Esophagus squamous epithelium (tissue), 5 donors: Measurements from ENCODE around the gene TNIK. TPM values are rescaled to one million over a fixed set of nuclear protein-coding genes. Genes with fewer than 3 reads are reported as not detected.

Experiments
- DNase-seq: peaks from one replicate; lab custom pipeline; 2025; lab: John Stamatoyannopoulos, UW
- H3K27ac ChIP-seq, 4 donors: fragments of 200-600 bp; sonication (generic); one replicate each; pipeline ENCODE4 v1.5.1; 2016 to 2019; ENCODE audit warnings: mild to moderate bottlenecking in 1 of 4
- H3K27me3 ChIP-seq, 4 donors: fragments of 200-600 bp; sonication (generic); 1 replicate in 3 of 4; 2 replicates in 1 of 4; pipeline versions ENCODE4 v1.5.1 to v1.6.0; 2017 to 2021; ENCODE audit warnings: antibody characterized with exemption in 1 of 4
- H3K36me3 ChIP-seq, 3 donors: fragments of 200-600 bp; sonication (generic); one replicate each; pipeline ENCODE4 v1.5.1; 2016 to 2019
- H3K4me1 ChIP-seq, 3 donors: fragments of 200-600 bp; sonication (generic); one replicate each; pipeline ENCODE4 v1.5.1; 2017 to 2019
- H3K4me3 ChIP-seq, 4 donors: fragments of 200-600 bp; sonication (generic); 1 replicate in 3 of 4; 2 replicates in 1 of 4; pipeline ENCODE4 v1.5.1; 2016 to 2019; ENCODE audit warnings: mild to moderate bottlenecking in 2 of 4, moderate library complexity in 1 of 4
- H3K9me3 ChIP-seq, 3 donors: fragments of 200-600 bp; sonication (generic); one replicate each; pipeline ENCODE4 v1.5.1; 2016 to 2019
- CTCF ChIP-seq, 6 experiments: fragments of 450-650 bp in 4 of 6; fragments of 200-600 bp in 2 of 6; sonication (generic) in 2 of 6; IDR thresholded peaks; one replicate each; pipeline ENCODE4 v1.5.1; 2016 to 2019; ENCODE audit warnings: antibody characterized with exemption in 6 of 6, mild to moderate bottlenecking in 4 of 6, moderate library complexity in 4 of 6
- POLR2A ChIP-seq, 4 donors: fragments of 450-650 bp; IDR thresholded peaks; one replicate each; pipeline ENCODE4 v1.6.1; 2017; ENCODE audit warnings: antibody characterized with exemption in 4 of 4, mild to moderate bottlenecking in 4 of 4, moderate library complexity in 3 of 4
- WGBS, 2 donors: methylation state at CpG; one replicate each; pipeline ENCODE4 v1.1.5; 2018; 5-methylcytosine and 5-hydroxymethylcytosine counted together
- intact Hi-C: fragments of 100-400 bp; cut with DNase I; formaldehyde crosslinking; loops from one replicate; pipeline ENCODE4 v1.15.0; 2022
- total RNA-seq, 4 donors: library from RNA; depleted of rRNA; stranded (reverse); fragments of >200 nt; gene quantifications; one replicate each; pipeline ENCODE4 v1.1.0, GENCODE V29; 2016
- donor health status: DM: yes; HTN: yes; CAD: no.

The TNIK gene
- total RNA-seq, 4 donors from 2014 or later = 2.2 to 11.6 (median 4.7) TPM

- H3K9me3 ChIP-seq = no peaks in the 10 kb centered on the region
- no peak for TF ChIP-seq CTCF (IDR thresholded peaks at IDR 0.05)
- no peak for TF ChIP-seq POLR2A (IDR thresholded peaks at IDR 0.05)
- intact Hi-C loops = no loop called here
- no peak for DNase-seq
- H3K4me1 ChIP-seq = no peaks in the 10 kb centered on the region
- no peaks in the 10 kb centered on the region for H3K27me3 ChIP-seq
- 78 to 87% methylated on average over 4 of the region's 4 CpGs for WGBS, 2 donors
- peaks cover 0 to under 1% (median 0%) of the 10 kb centered on the region in 3 donors for H3K36me3 ChIP-seq
- H3K27ac ChIP-seq = no peak overlapping the region
- H3K4me3 ChIP-seq = no peak overlapping the region
These were observed 327.3 kb downstream of the TNIK start for GRCh38 chr3:171132873-171133272.

GRCh38 chr3:171129827-171130226 lies 330.4 kb downstream of the TNIK start:
- intact Hi-C loops = no loop called here
- H3K4me1 ChIP-seq = no peaks in the 10 kb centered on the region
- no peak for TF ChIP-seq POLR2A (IDR thresholded peaks at IDR 0.05)
- no peak for TF ChIP-seq CTCF (IDR thresholded peaks at IDR 0.05)
- no peaks in the 10 kb centered on the region for H3K9me3 ChIP-seq
- 70 to 72% methylated on average over 2 of the region's 2 CpGs for WGBS, 2 donors
- H3K36me3 ChIP-seq = peaks cover 0 to 12% (median 0%) of the 10 kb centered on the region in 3 donors
- no peak overlapping the region for H3K4me3 ChIP-seq
- no peak for DNase-seq
- H3K27me3 ChIP-seq = no peaks in the 10 kb centered on the region
- no peak overlapping the region for H3K27ac ChIP-seq

- no peak for DNase-seq
- Histone ChIP-seq H3K9me3 (no peaks in the 10 kb centered on the region), H3K36me3 (peaks cover 0 to 20% (median 0%) of the 10 kb centered on the region in 3 donors), H3K4me1 (no peaks in the 10 kb centered on the region), H3K27me3 (no peaks in the 10 kb centered on the region), H3K4me3 (no peak overlapping the region), H3K27ac (no peak overlapping the region)
- WGBS, 2 donors = 79 to 93% methylated on average over 1 of the region's 1 CpG
- TF ChIP-seq POLR2A (IDR thresholded peaks at IDR 0.05) = no peak
- TF ChIP-seq CTCF (IDR thresholded peaks at IDR 0.05) = no peak
- intact Hi-C loops = no loop called here
These were observed 332.6 kb downstream of the TNIK start for GRCh38 chr3:171127611-171128010.

- H3K27ac ChIP-seq = no peak overlapping the region
- H3K27me3 ChIP-seq = no peaks in the 10 kb centered on the region
- no peaks in the 10 kb centered on the region for H3K4me1 ChIP-seq
- no peaks in the 10 kb centered on the region for H3K9me3 ChIP-seq
- WGBS, 2 donors = 89 to 96% methylated on average over 7 of the region's 7 CpGs
- no peak overlapping the region for H3K4me3 ChIP-seq
- TF ChIP-seq POLR2A (IDR thresholded peaks at IDR 0.05) = no peak
- intact Hi-C loops = no loop called here
- DNase-seq = no peak
- H3K36me3 ChIP-seq = peaks cover 0 to 29% (median 0%) of the 10 kb centered on the region in 3 donors
These were observed 333.6 kb downstream of the TNIK start for GRCh38 chr3:171126478-171127209.

GRCh38 chr3:171125010-171125409 lies 335.2 kb downstream of the TNIK start:
- no peaks in the 10 kb centered on the region for H3K9me3 ChIP-seq
- H3K27me3 ChIP-seq = no peaks in the 10 kb centered on the region
- H3K4me3 ChIP-seq = no peak overlapping the region
- peaks cover 0 to 42% (median 0%) of the 10 kb centered on the region in 3 donors for H3K36me3 ChIP-seq
- intact Hi-C loops = no loop called here
- WGBS, 2 donors = 55 to 60% methylated on average over 1 of the region's 1 CpG
- no peak overlapping the region for H3K27ac ChIP-seq
- H3K4me1 ChIP-seq = no peaks in the 10 kb centered on the region
- TF ChIP-seq CTCF (IDR thresholded peaks at IDR 0.05) (no peak), POLR2A (IDR thresholded peaks at IDR 0.05) (no peak)
- DNase-seq = no peak
